ENCODE measurements around the gene POC1B. TPM values are rescaled to one million over a fixed set of nuclear protein-coding genes. Genes with fewer than 3 reads are reported as not detected.

POC1B gene
- polyA plus RNA-seq, 4 donors, result 14.1 to 20.7 (median 16.3) TPM

DNA sequence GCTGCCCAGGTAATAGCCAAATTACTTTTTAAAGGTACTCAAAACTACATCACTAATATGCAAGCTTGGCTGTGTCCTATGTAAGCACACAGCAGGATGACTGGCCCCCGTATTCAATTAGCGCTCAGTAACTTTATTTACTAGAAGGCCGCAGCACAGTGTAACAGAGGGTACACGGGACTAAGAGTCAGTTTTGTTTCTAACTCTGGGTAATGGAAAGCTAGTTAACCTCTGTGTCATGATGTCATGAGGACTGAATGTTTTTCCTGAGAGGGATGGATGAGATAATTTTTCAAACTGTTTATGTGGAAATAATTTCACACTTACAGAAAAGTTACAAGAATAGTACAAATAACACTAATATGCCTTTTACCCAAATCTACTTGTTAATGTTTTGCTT lies 28.4 kb downstream of the POC1B start:
- no peak for DNase-seq
- Histone ChIP-seq H3K27me3 (ENCODE audit: control insufficient read depth in 3 of 3, insufficient read depth in 3 of 3, low read length in 3 of 3) (no peaks in the 10 kb centered on the region), H3K36me3 (ENCODE audit: control insufficient read depth in 3 of 3, insufficient read depth in 2 of 3, low read depth in 1 of 3, low read length in 3 of 3) (peaks cover 0 to 3% (median 2%) of the 10 kb centered on the region in 3 donors), H3K4me3 (ENCODE audit: low read depth in 1 of 3, low read length in 3 of 3) (no peak overlapping the region), H3K9me3 (ENCODE audit: control insufficient read depth in 2 of 2, insufficient read depth in 1 of 2, low read depth in 1 of 2, low read length in 1 of 2) (no peaks in the 10 kb centered on the region), H3K27ac (ENCODE audit: low read depth in 1 of 3, low read length in 2 of 3) (peak overlapping the region in 2 of 3 donors; percentile 75 to 80), H3K4me1 (ENCODE audit: control insufficient read depth in 3 of 3, insufficient read depth in 2 of 3, low read depth in 1 of 3, low read length in 2 of 3) (peaks cover 0 to 33% (median 5%) of the 10 kb centered on the region in 3 donors)
- WGBS, 3 donors, result 17 to 69% (median 49%) methylated on average over 4 of the region's 4 CpGs
- FAIRE-seq, result no peak

DNA sequence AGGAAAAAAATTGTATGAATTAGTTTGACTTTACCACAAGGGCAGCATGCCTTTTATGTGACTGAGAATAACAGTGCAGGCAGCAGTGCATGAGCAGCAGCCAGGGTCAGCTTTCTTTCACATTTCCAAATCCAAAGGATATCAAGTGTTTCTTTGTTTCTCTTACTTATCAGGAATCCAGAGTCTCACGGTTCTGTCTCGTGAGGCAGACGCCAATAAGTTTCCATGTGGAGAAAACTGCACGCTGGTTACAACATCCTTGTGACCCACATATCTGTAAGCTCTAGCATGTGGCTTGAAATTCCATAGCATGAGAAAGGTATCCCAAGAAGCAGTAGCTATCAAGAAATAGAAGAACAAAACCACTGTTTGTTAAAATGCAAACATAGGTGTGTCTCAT lies 28.8 kb downstream of the POC1B start:
- WGBS, 3 donors, result 17 to 61% (median 50%) methylated on average over 4 of the region's 4 CpGs
- Histone ChIP-seq H3K4me3 (ENCODE audit: low read depth in 1 of 3, low read length in 3 of 3) (no peak overlapping the region), H3K4me1 (ENCODE audit: control insufficient read depth in 3 of 3, insufficient read depth in 2 of 3, low read depth in 1 of 3, low read length in 2 of 3) (peaks cover 0 to 35% (median 5%) of the 10 kb centered on the region in 3 donors), H3K9me3 (ENCODE audit: control insufficient read depth in 2 of 2, insufficient read depth in 1 of 2, low read depth in 1 of 2, low read length in 1 of 2) (no peaks in the 10 kb centered on the region), H3K27me3 (ENCODE audit: control insufficient read depth in 3 of 3, insufficient read depth in 3 of 3, low read length in 3 of 3) (no peaks in the 10 kb centered on the region), H3K27ac (ENCODE audit: low read depth in 1 of 3, low read length in 2 of 3) (peak overlapping the region in 2 of 3 donors; percentile 75 to 80), H3K36me3 (ENCODE audit: control insufficient read depth in 3 of 3, insufficient read depth in 2 of 3, low read depth in 1 of 3, low read length in 3 of 3) (peaks cover 0 to 3% (median 2%) of the 10 kb centered on the region in 3 donors)
- FAIRE-seq (no peak), DNase-seq (peak; percentile 48 to 93)

DNA sequence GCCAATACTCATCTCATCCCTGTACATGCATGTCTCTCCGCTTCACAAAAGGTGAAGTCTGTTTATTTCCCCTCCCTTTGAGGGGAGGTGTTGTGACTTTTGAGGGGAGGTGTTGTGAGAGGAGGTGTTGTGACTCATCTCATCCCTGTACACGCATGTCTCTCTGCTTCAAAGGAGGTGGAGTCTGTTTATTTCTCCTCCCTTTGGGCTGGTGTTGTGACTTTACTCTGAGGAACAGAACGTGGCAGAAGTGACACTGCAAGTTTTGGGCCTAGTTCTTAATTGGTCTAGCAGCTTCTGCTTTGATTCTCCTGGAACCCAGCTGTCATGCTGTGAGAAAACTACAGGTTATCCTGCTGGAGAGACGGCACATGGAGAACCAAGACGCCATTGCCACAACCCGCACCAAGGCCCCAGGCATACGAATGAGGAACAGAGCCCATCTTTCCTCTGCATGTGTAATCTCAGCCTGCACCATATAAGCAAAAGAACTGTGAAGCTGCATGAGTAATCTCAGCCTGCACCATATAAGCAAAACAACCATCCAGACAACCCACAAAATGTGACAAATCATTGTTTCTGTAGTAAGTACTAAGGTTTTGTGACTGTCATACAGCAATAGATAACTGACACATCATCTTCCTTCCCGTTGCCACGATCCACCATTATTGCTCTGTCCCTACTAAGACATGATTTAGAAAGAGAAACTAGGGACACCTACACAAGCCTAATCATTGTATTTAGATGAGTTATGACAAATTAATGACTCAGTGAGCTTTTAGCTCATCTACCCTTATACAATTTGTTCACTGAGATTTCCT lies 31.2 kb downstream of the POC1B start:
- peaks cover 0 to 14% (median 3%) of the 10 kb centered on the region in 3 donors for H3K36me3 ChIP-seq (ENCODE audit: control insufficient read depth in 3 of 3, insufficient read depth in 2 of 3, low read depth in 1 of 3, low read length in 3 of 3)
- no peaks in the 10 kb centered on the region for H3K9me3 ChIP-seq (ENCODE audit: control insufficient read depth in 2 of 2, insufficient read depth in 1 of 2, low read depth in 1 of 2, low read length in 1 of 2)
- DNase-seq (no peak), FAIRE-seq (no peak)
- peaks cover 0 to 35% (median 5%) of the 10 kb centered on the region in 3 donors for H3K4me1 ChIP-seq (ENCODE audit: control insufficient read depth in 3 of 3, insufficient read depth in 2 of 3, low read depth in 1 of 3, low read length in 2 of 3)
- H3K27ac ChIP-seq (ENCODE audit: low read depth in 1 of 3, low read length in 2 of 3), result no peak overlapping the region
- 74 to 77% (median 75%) methylated on average over 9 of the region's 9 CpGs for WGBS, 3 donors
- no peak overlapping the region for H3K4me3 ChIP-seq (ENCODE audit: low read depth in 1 of 3, low read length in 3 of 3)
- H3K27me3 ChIP-seq (ENCODE audit: control insufficient read depth in 3 of 3, insufficient read depth in 3 of 3, low read length in 3 of 3), result no peaks in the 10 kb centered on the region

DNA sequence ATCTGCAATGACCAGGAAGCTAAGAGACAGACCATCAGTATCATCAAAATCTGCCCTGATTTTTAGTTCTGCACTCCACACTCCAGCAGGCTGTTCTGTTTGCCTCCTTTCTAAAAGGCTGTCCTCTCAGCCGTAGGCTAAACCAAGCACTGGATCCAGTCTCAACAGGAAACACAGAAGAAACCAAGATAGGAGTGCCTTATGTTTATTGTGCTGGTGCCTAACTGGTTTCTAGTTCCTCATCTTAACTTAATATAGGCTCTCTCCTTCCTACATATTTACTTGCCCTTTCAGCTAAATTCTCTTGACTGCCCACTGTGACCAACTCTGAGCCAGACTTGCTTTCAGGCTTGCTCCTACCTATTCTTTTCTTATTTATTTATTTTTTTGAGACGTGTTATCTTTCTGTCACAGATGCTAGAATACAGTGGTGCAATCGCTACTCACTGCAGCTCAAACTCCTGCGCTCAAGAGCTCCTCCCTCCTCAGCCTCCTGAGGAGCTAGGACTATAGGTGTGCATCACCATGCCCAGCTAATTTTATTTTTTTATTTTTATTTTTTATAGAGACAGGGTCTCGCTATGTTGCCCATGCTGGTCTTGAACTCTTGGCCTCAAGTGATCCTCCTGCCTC lies 32.1 kb downstream of the POC1B start:
- Histone ChIP-seq H3K27me3 (ENCODE audit: control insufficient read depth in 3 of 3, insufficient read depth in 3 of 3, low read length in 3 of 3) (no peaks in the 10 kb centered on the region), H3K36me3 (ENCODE audit: control insufficient read depth in 3 of 3, insufficient read depth in 2 of 3, low read depth in 1 of 3, low read length in 3 of 3) (peaks cover 2 to 17% (median 3%) of the 10 kb centered on the region in 3 donors), H3K4me1 (ENCODE audit: control insufficient read depth in 3 of 3, insufficient read depth in 2 of 3, low read depth in 1 of 3, low read length in 2 of 3) (peaks cover 0 to 29% (median 5%) of the 10 kb centered on the region in 3 donors), H3K27ac (ENCODE audit: low read depth in 1 of 3, low read length in 2 of 3) (peak overlapping the region in 2 of 3 donors; percentile 68 to 74), H3K4me3 (ENCODE audit: low read depth in 1 of 3, low read length in 3 of 3) (no peak overlapping the region), H3K9me3 (ENCODE audit: control insufficient read depth in 2 of 2, insufficient read depth in 1 of 2, low read depth in 1 of 2, low read length in 1 of 2) (no peaks in the 10 kb centered on the region)
- DNase-seq (peak in 1 of 2 donors; percentile 40), FAIRE-seq (no peak)
- WGBS, 3 donors, result 63 to 77% (median 65%) methylated on average over 5 of the region's 5 CpGs

DNA sequence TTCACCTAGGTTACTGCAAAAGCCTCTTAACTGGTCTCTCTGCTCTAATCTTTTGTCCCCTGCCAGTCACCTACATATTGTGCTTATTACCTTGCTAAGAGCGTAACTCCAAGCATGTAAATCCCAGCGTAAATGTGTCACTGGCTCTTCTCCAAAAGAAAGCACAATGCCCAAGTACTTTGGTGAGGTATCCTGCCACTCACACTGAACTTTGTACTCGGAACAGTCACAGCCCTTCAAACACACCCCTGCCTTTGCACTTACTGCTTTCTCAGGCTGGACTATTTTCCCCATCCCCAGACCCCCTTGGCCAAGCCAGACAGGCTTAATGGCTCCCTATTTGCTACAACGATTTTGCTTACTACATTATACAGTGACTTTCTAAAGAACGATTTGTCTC lies 33.0 kb downstream of the POC1B start:
- DNase-seq (peak; percentile 87 to 95), FAIRE-seq (peak; percentile 23)
- 20 to 56% (median 23%) methylated on average over 5 of the region's 5 CpGs for WGBS, 3 donors
- H3K36me3 ChIP-seq (ENCODE audit: control insufficient read depth in 3 of 3, insufficient read depth in 2 of 3, low read depth in 1 of 3, low read length in 3 of 3), result peaks cover 2 to 21% (median 3%) of the 10 kb centered on the region in 3 donors
- no peaks in the 10 kb centered on the region for H3K9me3 ChIP-seq (ENCODE audit: control insufficient read depth in 2 of 2, insufficient read depth in 1 of 2, low read depth in 1 of 2, low read length in 1 of 2)
- H3K4me1 ChIP-seq (ENCODE audit: control insufficient read depth in 3 of 3, insufficient read depth in 2 of 3, low read depth in 1 of 3, low read length in 2 of 3), result peaks cover 0 to 27% (median 5%) of the 10 kb centered on the region in 3 donors
- no peaks in the 10 kb centered on the region for H3K27me3 ChIP-seq (ENCODE audit: control insufficient read depth in 3 of 3, insufficient read depth in 3 of 3, low read length in 3 of 3)
- no peak overlapping the region for H3K4me3 ChIP-seq (ENCODE audit: low read depth in 1 of 3, low read length in 3 of 3)
- peak overlapping the region; percentile 63 to 74 (median 69) for H3K27ac ChIP-seq (ENCODE audit: low read depth in 1 of 3, low read length in 2 of 3)

DNA sequence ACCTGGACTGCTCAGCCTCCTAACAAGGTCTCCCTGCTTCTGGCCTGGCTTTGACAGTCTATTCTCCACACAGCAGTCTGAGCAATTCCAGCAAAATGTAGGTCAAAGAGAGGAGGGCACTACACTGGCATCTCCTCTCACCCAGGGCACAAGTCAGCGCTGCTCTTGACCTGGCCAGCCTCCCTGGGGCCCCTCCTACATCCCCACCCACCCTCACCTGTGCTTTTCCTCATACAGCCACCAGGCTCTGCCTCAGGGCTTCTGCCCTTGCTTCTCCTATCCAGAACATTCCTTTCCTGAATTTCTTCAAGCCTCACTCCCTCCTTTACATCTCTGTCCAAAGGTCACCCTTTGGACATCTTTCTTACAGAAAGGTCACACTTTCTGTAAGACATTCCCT lies 34.9 kb downstream of the POC1B start:
- H3K4me1 ChIP-seq (ENCODE audit: control insufficient read depth in 3 of 3, insufficient read depth in 2 of 3, low read depth in 1 of 3, low read length in 2 of 3), result peaks cover 0 to 16% (median 5%) of the 10 kb centered on the region in 3 donors
- no peaks in the 10 kb centered on the region for H3K27me3 ChIP-seq (ENCODE audit: control insufficient read depth in 3 of 3, insufficient read depth in 3 of 3, low read length in 3 of 3)
- H3K9me3 ChIP-seq (ENCODE audit: control insufficient read depth in 2 of 2, insufficient read depth in 1 of 2, low read depth in 1 of 2, low read length in 1 of 2), result no peaks in the 10 kb centered on the region
- whole genome bisulfite sequencing, 3 donors, result 38 to 80% (median 69%) methylated on average over 1 of the region's 1 CpG
- no peak overlapping the region for H3K27ac ChIP-seq (ENCODE audit: low read depth in 1 of 3, low read length in 2 of 3)
- FAIRE-seq (no peak), DNase-seq (no peak)
- peaks cover 2 to 27% (median 3%) of the 10 kb centered on the region in 3 donors for H3K36me3 ChIP-seq (ENCODE audit: control insufficient read depth in 3 of 3, insufficient read depth in 2 of 3, low read depth in 1 of 3, low read length in 3 of 3)
- no peak overlapping the region for H3K4me3 ChIP-seq (ENCODE audit: low read depth in 1 of 3, low read length in 3 of 3)

DNA sequence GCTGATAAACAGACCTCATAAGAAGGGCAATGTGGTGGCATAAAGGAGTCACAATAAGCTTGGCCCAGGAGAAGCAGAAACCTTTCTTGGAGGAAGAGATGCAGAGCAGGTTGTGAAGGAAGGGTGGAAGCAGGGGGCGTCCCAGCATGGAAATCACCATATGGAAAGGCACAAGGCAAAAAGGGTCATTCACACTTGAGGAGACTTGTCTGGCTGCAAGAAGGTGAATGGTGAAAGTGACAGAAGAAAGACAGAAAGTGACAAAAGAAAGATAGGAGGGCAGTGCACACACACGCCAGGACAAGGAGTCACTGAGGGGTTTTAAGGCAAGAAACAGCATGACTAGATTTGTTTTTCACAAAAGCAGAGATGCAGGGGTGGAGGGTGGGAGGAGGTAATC lies 39.6 kb downstream of the POC1B start:
- no peak for DNase-seq
- WGBS, 3 donors, result 97 to 100% (median 97%) methylated on average over 2 of the region's 2 CpGs
- Histone ChIP-seq H3K36me3 (ENCODE audit: control insufficient read depth in 3 of 3, insufficient read depth in 2 of 3, low read depth in 1 of 3, low read length in 3 of 3) (peaks cover 0 to 26% (median 2%) of the 10 kb centered on the region in 3 donors), H3K27me3 (ENCODE audit: control insufficient read depth in 3 of 3, insufficient read depth in 3 of 3, low read length in 3 of 3) (no peaks in the 10 kb centered on the region), H3K9me3 (ENCODE audit: control insufficient read depth in 2 of 2, insufficient read depth in 1 of 2, low read depth in 1 of 2, low read length in 1 of 2) (no peaks in the 10 kb centered on the region), H3K27ac (ENCODE audit: low read depth in 1 of 3, low read length in 2 of 3) (no peak overlapping the region), H3K4me1 (ENCODE audit: control insufficient read depth in 3 of 3, insufficient read depth in 2 of 3, low read depth in 1 of 3, low read length in 2 of 3) (peaks cover 0 to 2% (median 0%) of the 10 kb centered on the region in 3 donors), H3K4me3 (ENCODE audit: low read depth in 1 of 3, low read length in 3 of 3) (no peak overlapping the region)
- FAIRE-seq, result no peak

DNA sequence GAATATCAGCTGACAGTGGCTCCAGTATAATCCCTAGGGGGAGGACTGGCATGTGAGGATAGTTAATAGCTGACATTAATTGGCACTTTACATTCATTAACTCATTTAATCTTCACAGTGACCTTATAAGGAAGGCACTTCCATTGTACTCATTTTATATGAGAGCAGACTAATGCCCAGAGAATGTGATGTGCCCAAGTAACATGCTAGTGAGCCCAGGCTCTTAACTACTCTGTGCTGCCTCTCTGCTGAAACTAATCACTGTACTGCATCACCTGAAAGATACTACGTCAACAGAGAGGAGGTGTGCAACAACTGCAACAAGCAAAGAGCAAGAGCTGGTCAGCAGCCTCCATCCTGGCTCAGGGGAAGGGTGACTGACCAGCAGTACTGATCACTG lies 41.4 kb downstream of the POC1B start:
- no peak overlapping the region for H3K4me3 ChIP-seq (ENCODE audit: low read depth in 1 of 3, low read length in 3 of 3)
- peaks cover 0 to 14% (median 2%) of the 10 kb centered on the region in 3 donors for H3K36me3 ChIP-seq (ENCODE audit: control insufficient read depth in 3 of 3, insufficient read depth in 2 of 3, low read depth in 1 of 3, low read length in 3 of 3)
- FAIRE-seq, result no peak
- no peaks in the 10 kb centered on the region for H3K9me3 ChIP-seq (ENCODE audit: control insufficient read depth in 2 of 2, insufficient read depth in 1 of 2, low read depth in 1 of 2, low read length in 1 of 2)
- peaks cover 0 to 2% (median 0%) of the 10 kb centered on the region in 3 donors for H3K4me1 ChIP-seq (ENCODE audit: control insufficient read depth in 3 of 3, insufficient read depth in 2 of 3, low read depth in 1 of 3, low read length in 2 of 3)
- 56 to 83% (median 72%) methylated on average over 1 of the region's 1 CpG for WGBS, 3 donors
- no peaks in the 10 kb centered on the region for H3K27me3 ChIP-seq (ENCODE audit: control insufficient read depth in 3 of 3, insufficient read depth in 3 of 3, low read length in 3 of 3)
- DNase-seq, result no peak
- H3K27ac ChIP-seq (ENCODE audit: low read depth in 1 of 3, low read length in 2 of 3), result no peak overlapping the region

Data from small intestine (tissue), 7 donors.